Caco-2 (cell line): ENCODE results near the gene FOXP1. TPM values are rescaled to one million over a fixed set of nuclear protein-coding genes. Genes with fewer than 3 reads are reported as not detected.

ENCODE experiments used
- BruUV-seq: library from RNA; stranded (reverse); fragments of 400-500 nt; replicated peaks from 2 replicates; lab custom pipeline; 2021; lab: Mats Ljungman, UMichigan
- CTCF ChIA-PET: fragments of 300-600 bp; sonication (Branson Sonifier 250); formaldehyde crosslinking; loops from one replicate; lab custom pipeline; 2022; ENCODE audit warnings: antibody characterized with exemption; lab: Charles Lee
- POLR2A ChIA-PET: fragments of 300-600 bp; sonication (Branson Sonifier 250); formaldehyde crosslinking; loops from one replicate; lab custom pipeline; 2022; ENCODE audit warnings: antibody characterized with exemption; lab: Charles Lee
- DNase-seq, 2 experiments: peaks; one replicate each; pipeline versions ENCODE4 v3.0.0 to v3.0.0-alpha.2; 2020 to 2022
- H3K27me3 ChIP-seq: replicated peaks from 2 replicates; pipeline ENCODE4 v1.6.0; 2011; ENCODE audit warnings: low read length; ENCODE audit not compliant: control insufficient read depth, insufficient read depth
- H3K36me3 ChIP-seq: 2 replicates; pipeline ENCODE4 v1.5.1; 2011; ENCODE audit warnings: low read length; ENCODE audit not compliant: control insufficient read depth, insufficient read depth
- H3K4me1 ChIP-seq: fragments of 250-450 bp; sonication (Bioruptor Pico); 2 replicates; pipeline ENCODE4 v1.5.1; 2020; ENCODE audit warnings: mild to moderate bottlenecking
- H3K4me3 ChIP-seq: 2 replicates; pipeline ENCODE4 v1.5.1; 2011; ENCODE audit warnings: low read depth, mild to moderate bottlenecking, control low read depth, low read length
- H3K9me3 ChIP-seq: fragments of 250-450 bp; sonication (Bioruptor Pico); 2 replicates; pipeline ENCODE4 v1.5.1; 2020; ENCODE audit warnings: mild to moderate bottlenecking, moderate library complexity
- H3K27ac Mint-ChIP-seq: one replicate; pipeline ENCODE4 v1.8.0; 2022; ENCODE audit warnings: mixed read lengths; ENCODE audit not compliant: unreplicated experiment
- H3K27me3 Mint-ChIP-seq: one replicate; pipeline ENCODE4 v1.8.0; 2022; ENCODE audit warnings: mixed read lengths; ENCODE audit not compliant: insufficient read depth, unreplicated experiment
- H3K36me3 Mint-ChIP-seq: one replicate; pipeline ENCODE4 v1.8.0; 2022; ENCODE audit warnings: mild to moderate bottlenecking, mixed read lengths; ENCODE audit not compliant: insufficient read depth, unreplicated experiment
- H3K4me1 Mint-ChIP-seq: one replicate; pipeline ENCODE4 v1.8.0; 2022; ENCODE audit warnings: low read depth, mixed read lengths; ENCODE audit not compliant: unreplicated experiment
- H3K4me3 Mint-ChIP-seq: one replicate; pipeline ENCODE4 v1.8.0; 2022; ENCODE audit warnings: mild to moderate bottlenecking, moderate library complexity, mixed read lengths; ENCODE audit not compliant: unreplicated experiment
- H3K9me3 Mint-ChIP-seq: one replicate; pipeline ENCODE4 v1.8.0; 2022; ENCODE audit warnings: mixed read lengths; ENCODE audit not compliant: unreplicated experiment
- intact Hi-C: fragments of 100-400 bp; cut with micrococcal nuclease; formaldehyde crosslinking; loops from one replicate; pipeline ENCODE4 v1.10.0; 2022; ENCODE audit not compliant: unreplicated experiment
- total RNA-seq: library from RNA; stranded (reverse); gene quantifications from 2 replicates; pipeline ENCODE4 v1.2.3, GENCODE V29; 2022
- TF ChIP-seq, protein P1 (sequence below), 2 experiments: fragments of 200-600 bp in 1 of 2; IDR thresholded peaks; 1 replicate in 1 of 2; 2 replicates in 1 of 2; pipeline versions ENCODE4 v1.5.1 to v1.8.0; 2011 to 2022; ENCODE audit warnings: antibody characterized with exemption in 1 of 2, control low read depth in 1 of 2, inconsistent platforms in 1 of 2, low read depth in 1 of 2, low read length in 1 of 2, mild to moderate bottlenecking in 1 of 2, moderate library complexity in 1 of 2; ENCODE audit not compliant: insufficient read depth in 1 of 2, severe bottlenecking in 1 of 2, unreplicated experiment in 1 of 2

FOXP1 gene
- total RNA-seq, 1 experiment from 2014 or later, result 131 TPM

DNA sequence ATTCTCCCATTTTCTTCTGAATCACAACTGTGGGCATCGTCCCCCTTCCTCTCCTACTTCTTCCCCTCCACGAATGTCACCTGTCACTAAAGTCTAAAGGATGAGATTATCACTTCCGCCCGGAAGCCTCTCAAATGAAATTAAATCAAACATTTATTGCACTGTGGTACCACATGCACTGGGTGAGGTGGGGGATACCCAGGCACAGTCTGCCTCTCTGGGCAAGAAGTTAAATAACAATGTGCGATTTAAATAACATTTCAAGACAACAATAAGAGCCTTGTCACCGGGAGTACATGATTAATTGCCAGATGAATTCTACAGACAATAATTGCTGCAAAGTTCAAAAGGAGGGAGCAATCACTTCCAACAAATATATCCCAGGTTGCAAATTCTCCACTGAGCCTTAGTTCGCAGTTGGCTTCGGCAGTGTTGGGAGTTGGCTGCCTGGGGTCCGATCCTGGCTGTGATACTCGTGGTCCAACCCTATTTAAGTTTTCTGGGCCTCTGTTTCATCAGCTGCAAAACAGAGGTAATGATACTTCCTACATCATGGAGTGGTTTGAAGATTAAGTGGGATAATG lies 77.7 kb downstream of the FOXP1 start:
- no peaks in the 10 kb centered on the region for H3K4me1 ChIP-seq
- DNase-seq, result no peak
- intact Hi-C loops, result no loop called here
- ChIA-PET CTCF (no interaction called here), POLR2A (no interaction called here)
- Mint-ChIP-seq H3K4me3 (no peak overlapping the region), H3K4me1 (no peaks in the 10 kb centered on the region), H3K36me3 (no peaks in the 10 kb centered on the region), H3K27me3 (no peaks in the 10 kb centered on the region), H3K27ac (no peak overlapping the region), H3K9me3 (no peaks in the 10 kb centered on the region)
- no peak overlapping the region for H3K4me3 ChIP-seq
- TF ChIP-seq, protein P1, sequence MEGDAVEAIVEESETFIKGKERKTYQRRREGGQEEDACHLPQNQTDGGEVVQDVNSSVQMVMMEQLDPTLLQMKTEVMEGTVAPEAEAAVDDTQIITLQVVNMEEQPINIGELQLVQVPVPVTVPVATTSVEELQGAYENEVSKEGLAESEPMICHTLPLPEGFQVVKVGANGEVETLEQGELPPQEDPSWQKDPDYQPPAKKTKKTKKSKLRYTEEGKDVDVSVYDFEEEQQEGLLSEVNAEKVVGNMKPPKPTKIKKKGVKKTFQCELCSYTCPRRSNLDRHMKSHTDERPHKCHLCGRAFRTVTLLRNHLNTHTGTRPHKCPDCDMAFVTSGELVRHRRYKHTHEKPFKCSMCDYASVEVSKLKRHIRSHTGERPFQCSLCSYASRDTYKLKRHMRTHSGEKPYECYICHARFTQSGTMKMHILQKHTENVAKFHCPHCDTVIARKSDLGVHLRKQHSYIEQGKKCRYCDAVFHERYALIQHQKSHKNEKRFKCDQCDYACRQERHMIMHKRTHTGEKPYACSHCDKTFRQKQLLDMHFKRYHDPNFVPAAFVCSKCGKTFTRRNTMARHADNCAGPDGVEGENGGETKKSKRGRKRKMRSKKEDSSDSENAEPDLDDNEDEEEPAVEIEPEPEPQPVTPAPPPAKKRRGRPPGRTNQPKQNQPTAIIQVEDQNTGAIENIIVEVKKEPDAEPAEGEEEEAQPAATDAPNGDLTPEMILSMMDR (IDR thresholded peaks at IDR 0.05; ENCODE audit: insufficient read depth in 1 of 2, low read depth in 1 of 2, low read length in 1 of 2, severe bottlenecking in 1 of 2, unreplicated experiment in 1 of 2), result no peak
- BruUV-seq, result no TSS peak
- no peaks in the 10 kb centered on the region for H3K27me3 ChIP-seq
- H3K9me3 ChIP-seq, result no peaks in the 10 kb centered on the region
- H3K36me3 ChIP-seq, result no peaks in the 10 kb centered on the region

DNA sequence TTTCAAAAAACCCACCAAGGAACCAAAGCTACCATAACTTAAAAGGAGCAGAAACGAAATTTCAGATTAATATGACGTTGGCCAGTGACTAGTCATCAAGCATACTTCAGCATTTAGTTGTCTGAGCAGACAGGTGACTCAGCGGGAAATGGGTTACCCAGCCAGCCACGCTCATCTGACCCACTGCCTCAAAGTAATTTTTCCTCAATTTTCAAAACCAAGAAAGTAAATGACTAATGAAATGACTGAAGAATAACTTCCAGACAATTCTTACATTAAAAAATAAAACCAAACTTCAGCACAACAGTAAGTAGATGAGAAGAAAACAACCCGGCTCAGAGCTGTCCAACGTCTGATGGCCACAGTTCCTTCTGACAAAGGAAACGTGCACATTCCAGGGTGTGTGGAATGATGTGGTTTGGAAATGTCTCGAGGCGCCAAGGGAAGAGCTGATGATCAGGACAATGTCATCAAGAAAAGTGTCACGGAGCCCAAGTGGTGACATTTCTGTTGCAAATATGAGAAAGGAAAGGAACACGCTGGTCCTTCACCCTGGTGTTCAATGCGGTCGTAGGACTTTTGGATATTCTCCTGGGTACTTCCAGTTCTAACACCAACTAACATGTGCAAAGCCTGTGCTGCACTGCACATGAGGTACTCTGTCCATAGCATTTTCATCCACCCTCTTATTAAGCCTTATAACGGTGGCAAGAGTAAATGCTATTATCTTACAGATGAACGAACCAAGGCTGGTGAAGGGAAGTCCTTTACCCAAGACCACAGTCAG lies 79.1 kb downstream of the FOXP1 start:
- Mint-ChIP-seq H3K4me3 (no peak overlapping the region), H3K9me3 (no peaks in the 10 kb centered on the region), H3K27me3 (no peaks in the 10 kb centered on the region), H3K4me1 (peaks cover 5% of the 10 kb centered on the region), H3K27ac (no peak overlapping the region), H3K36me3 (no peaks in the 10 kb centered on the region)
- TF ChIP-seq, protein P1 (IDR thresholded peaks at IDR 0.05; ENCODE audit: insufficient read depth in 1 of 2, low read depth in 1 of 2, low read length in 1 of 2, severe bottlenecking in 1 of 2, unreplicated experiment in 1 of 2), result no peak
- no peaks in the 10 kb centered on the region for H3K4me1 ChIP-seq
- no TSS peak for BruUV-seq
- no peaks in the 10 kb centered on the region for H3K27me3 ChIP-seq
- H3K4me3 ChIP-seq, result no peak overlapping the region
- no peaks in the 10 kb centered on the region for H3K36me3 ChIP-seq
- CTCF ChIA-PET, result no interaction called here
- POLR2A ChIA-PET, result no interaction called here
- no peaks in the 10 kb centered on the region for H3K9me3 ChIP-seq
- intact Hi-C loops, result no loop called here
- DNase-seq, result no peak

DNA sequence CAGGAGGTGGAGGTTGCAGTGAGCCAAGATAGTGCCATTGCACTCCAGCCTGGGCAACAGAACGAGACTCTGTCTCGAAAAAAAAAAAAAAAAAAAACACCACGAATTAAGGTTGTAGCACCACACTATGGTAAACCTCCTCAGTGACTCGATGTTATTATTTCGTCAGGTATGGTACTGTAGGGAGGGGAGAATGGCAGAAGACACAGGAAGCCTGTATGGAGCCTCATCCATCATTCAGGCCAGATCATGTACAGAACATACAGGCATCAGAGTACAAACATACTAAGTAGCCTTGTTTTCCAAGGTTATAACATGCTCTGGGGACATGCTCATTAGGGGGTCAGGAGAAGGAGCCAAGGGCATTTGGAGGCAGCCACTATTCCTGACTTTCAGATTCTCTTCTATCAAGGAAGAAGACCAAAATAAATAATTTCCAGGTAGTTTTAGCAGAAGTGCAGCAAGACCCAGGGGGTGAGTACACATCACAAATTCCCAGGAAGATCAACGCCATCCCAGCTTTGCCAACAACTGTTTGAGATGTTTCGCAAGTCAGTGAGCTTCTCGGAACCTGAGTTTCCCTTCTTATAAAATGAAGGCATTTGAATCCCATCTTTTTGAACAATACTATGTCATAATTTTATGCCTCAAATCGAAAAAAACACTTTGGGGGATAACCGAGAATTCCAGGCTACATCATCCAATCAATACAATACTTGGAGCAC lies 79.8 kb downstream of the FOXP1 start:
- CTCF ChIA-PET, result no interaction called here

More for the DNA sequence above, 79.8 kb downstream of the FOXP1 start:
- no peaks in the 10 kb centered on the region for H3K27me3 Mint-ChIP-seq
- no peak overlapping the region for H3K27ac Mint-ChIP-seq
- TF ChIP-seq, protein P1 (IDR thresholded peaks at IDR 0.05; ENCODE audit: insufficient read depth in 1 of 2, low read depth in 1 of 2, low read length in 1 of 2, severe bottlenecking in 1 of 2, unreplicated experiment in 1 of 2), result no peak
- POLR2A ChIA-PET, result no interaction called here
- H3K9me3 Mint-ChIP-seq, result no peaks in the 10 kb centered on the region
- no peaks in the 10 kb centered on the region for H3K36me3 Mint-ChIP-seq
- H3K4me3 Mint-ChIP-seq, result no peak overlapping the region
- H3K4me3 ChIP-seq, result no peak overlapping the region
- no peaks in the 10 kb centered on the region for H3K27me3 ChIP-seq
- intact Hi-C loops, result no loop called here
- H3K36me3 ChIP-seq, result no peaks in the 10 kb centered on the region
- no peaks in the 10 kb centered on the region for H3K9me3 ChIP-seq
- H3K4me1 ChIP-seq, result no peaks in the 10 kb centered on the region
- no peak for DNase-seq
- H3K4me1 Mint-ChIP-seq, result peaks cover 5% of the 10 kb centered on the region
- BruUV-seq, result no TSS peak
